Right renal pelvis (tissue), 4 donors: ENCODE results near the gene CDS2. TPM values are rescaled to one million over a fixed set of nuclear protein-coding genes. Genes with fewer than 3 reads are reported as not detected.

Experiments
- DNase-seq, 4 donors: peaks; one replicate each; pipeline ENCODE4 v3.0.0-alpha.2; 2013; ENCODE audit warnings: low read depth in 4 of 4, low spot score in 3 of 4, missing footprints in 1 of 4
- polyA plus RNA-seq, 4 donors: library from polyadenylated mRNA; unstranded; fragments of 120-200 nt; gene quantifications; one replicate each; pipeline ENCODE4 v1.2.1, GENCODE V29; 2013; ENCODE audit not compliant: insufficient read length in 4 of 4

Gene CDS2
- polyA plus RNA-seq, 4 donors: 35.1 to 44.2 (median 43.8) TPM

DNA sequence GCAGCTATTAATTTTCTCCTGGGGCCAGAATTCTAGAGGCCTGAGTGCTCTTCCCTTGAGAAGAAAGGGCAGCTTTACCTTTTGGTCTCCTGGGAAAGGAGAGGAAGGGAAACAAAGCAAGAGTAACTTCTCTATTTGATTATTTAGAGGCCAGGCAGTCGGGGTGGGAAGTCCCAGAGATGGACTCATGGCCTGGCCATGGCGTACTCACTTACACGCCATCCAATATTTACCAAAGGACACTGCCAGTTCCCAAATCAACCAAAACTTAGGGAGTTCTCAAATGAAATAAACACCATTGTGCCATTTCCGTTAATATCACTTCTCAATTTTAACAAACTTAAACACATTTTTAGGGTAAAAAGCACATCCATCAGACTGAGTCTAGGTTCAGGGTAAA lies 76.6 kb downstream of the CDS2 start:
- DNase-seq: no peak

GRCh38 chr20:5205348-5206210 lies 78.8 kb downstream of the CDS2 start:
- peak; percentile 36 to 61 (median 60) for DNase-seq

DNA sequence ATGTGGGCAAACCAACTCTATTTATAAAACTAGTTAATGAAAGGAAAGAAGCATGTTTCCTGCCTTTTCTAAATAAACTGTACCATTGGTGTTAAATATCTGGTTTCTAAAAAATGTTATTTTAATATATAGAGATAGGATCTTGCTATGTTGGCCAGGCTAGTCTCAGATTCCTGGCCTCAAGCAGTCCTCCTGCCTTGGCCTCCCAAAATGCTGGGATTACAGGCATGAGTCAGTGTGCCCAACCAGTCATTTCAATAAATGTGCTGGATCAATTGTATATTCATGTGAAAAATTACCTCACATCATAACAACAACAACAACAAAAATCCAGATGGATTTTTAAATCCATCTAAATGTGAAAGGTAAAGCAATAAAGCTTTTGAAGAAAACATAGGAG lies 80.3 kb downstream of the CDS2 start:
- DNase-seq: no peak

DNA sequence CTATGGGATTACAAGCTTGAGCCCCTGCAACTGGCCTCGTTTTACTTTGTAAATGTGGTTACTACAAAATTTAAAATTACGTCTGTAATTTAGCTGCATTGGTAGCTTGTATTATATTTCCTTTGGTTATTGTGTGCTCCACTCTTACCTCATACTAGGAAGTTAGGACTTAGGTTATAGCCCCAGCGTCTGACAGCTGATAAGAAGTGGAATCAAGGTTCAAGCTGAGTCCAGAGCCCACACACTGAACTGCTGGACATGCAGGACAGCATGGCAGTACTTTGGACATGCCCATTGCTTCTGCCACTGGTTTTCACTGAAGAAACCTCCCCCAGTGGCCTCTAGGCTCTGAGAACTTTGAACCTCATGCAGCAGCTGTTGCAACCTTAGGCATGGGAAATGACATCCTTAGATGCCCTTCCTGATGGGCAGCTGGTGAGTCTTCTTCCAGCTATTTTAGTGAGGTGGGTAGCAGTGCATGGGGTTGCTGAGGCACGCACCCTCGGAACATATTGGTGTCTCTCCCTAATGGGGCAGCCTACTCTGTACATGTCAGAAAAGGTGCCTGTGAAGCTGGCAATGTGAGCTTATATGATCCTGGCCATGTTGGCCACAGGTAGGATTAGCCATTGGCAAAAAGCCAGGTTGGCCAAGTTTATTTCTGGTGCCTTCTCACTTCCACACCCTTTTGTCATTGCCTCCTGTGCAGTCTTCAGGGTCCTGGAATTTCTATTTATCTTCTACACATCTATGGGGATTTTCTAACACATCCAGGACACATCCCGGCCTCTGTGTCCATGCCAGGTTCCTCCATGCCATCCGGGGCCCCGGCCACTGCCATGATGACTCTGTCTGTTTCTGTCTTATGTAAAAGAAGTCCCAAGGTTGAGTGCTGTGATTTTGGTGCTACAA lies 85.3 kb downstream of the CDS2 start:
- no peak for DNase-seq

- no peak for DNase-seq
These were observed 86.2 kb downstream of the CDS2 start for GRCh38 chr20:5212907-5213487.

DNA sequence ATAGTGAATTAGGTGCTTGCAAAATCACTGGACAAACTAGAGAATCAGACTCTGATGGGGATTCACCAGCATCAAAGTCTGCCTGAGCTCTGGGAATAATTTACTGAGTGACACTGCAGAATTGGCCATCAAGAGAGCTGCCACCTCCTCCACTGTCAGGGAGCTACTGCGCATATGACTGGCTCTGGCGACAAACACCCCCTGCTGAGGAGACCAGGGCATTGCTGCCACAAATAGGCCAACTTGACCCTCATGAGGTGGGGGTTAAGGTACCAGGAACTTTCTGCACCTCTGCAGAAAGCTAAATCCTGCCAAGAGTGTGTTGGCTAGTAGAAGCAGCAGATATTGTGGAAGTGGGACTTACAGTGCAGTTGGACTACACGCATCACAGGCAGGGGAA lies 88.0 kb downstream of the CDS2 start:
- DNase-seq: no peak

- DNase-seq: no peak
These were observed 89.0 kb downstream of the CDS2 start for GRCh38 chr20:5215672-5216304.

- no peak for DNase-seq
These were observed 89.9 kb downstream of the CDS2 start for GRCh38 chr20:5216663-5217062.

- DNase-seq: no peak
These were observed 90.8 kb downstream of the CDS2 start for GRCh38 chr20:5217616-5218015.

- no peak for DNase-seq
These were observed 93.7 kb downstream of the CDS2 start for GRCh38 chr20:5220321-5221060.

DNA sequence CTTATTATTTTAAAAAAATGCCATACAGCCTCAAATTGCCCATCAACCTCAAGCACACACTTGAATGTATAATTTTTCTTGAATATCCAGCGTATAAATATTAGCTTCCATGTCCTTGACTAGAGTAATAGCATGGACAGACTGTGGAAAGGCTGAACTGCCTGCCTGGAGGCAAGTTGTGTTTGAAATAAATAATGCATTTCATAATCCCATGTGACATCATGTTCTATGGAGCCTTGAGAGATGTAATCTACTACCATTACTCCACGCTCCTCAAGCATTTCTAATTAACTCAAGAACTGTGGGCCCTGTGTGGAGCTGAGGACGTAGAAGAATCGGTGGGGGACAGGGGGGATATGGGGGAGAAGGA lies 94.2 kb downstream of the CDS2 start:
- no peak for DNase-seq

GRCh38 chr20:5222919-5223634 lies 96.3 kb downstream of the CDS2 start:
- peak in 3 of 4 donors; percentile 28 to 35 (median 28) for DNase-seq

DNA sequence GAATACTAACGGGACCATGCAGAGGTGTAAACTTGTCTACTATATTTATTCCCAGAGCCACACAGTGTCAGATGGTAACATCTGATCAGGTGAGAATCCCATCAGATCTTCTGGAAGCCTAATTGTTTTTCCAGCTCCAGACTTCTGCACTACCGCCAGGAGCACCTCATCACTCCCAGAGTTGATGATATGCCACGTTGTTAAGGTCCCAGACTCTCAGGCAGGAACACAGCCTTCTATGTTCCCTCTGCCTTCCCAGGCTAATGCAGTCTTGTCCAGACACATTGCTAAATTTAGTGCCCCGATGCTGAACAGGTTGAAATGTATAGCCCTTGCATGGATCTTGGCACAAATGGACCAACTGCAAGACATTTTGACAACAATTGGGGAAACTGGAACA lies 103.7 kb downstream of the CDS2 start:
- DNase-seq: no peak

GRCh38 chr20:5234158-5234557 lies 107.3 kb downstream of the CDS2 start:
- no peak for DNase-seq

DNA sequence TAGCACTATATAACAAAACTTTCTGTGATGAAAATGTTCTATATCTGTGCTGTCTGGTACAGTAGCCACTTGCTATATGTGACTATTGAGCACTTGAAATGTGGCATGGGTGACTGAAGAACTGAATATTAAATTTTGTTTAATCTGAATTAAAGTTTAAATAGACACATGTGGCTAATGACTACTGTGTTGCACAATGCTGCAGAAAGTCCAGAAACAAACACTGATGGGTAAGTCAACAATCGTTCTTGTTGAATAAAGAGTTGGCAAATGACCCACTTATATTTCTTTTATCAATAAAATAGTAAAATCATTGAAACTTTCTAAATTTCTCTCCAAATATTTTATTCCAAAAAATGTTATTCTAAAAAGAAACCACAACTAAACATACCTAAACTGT lies 108.2 kb downstream of the CDS2 start:
- no peak for DNase-seq
